ENCODE results near the gene ARSA. TPM values are rescaled to one million over a fixed set of nuclear protein-coding genes. Genes with fewer than 3 reads are reported as not detected.

ARSA gene
- polyA plus RNA-seq, 3 donors, result 11.9 to 85.2 (median 12.1) TPM

DNA sequence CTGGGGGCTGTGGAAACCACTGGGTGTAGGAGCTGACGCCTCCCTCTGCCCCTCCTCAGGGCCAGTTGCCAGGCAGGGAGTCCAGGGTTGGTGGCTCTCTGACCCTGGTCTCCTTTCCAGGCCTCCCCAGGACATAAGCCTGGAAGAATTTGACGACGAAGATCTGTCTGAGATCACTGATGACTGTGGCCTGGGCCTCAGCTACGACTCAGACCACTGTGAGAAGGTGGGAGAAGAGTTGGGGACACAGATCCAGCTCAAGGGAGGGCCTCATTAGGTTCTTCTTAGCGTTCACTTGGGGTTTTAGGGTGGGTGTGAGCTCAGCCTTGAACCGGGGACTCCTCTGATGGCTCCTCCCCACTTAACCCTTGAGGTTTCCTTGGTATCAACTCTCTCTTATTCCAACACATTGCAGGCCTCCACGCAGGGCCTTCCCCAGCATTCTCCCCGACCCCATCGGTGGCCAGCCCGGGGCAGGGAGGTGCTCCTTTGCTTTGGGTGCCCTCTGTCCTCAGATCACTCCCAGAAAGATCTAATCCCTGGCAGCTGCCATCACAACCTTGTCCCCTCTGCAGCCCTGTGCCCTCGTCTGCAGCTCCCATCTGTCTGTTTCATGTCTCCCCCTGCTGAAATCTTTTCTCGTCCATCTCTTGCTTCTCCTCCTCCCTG is 26.1 kb downstream of the ARSA start:
- no peak overlapping the region for H3K9ac ChIP-seq (ENCODE audit: insufficient read depth, low read length, poor library complexity, severe bottlenecking)
- no peaks in the 10 kb centered on the region for H3K79me2 ChIP-seq (ENCODE audit: insufficient read depth, low read length)
- Mint-ChIP-seq H3K36me3 (peaks cover 11 to 15% of the 10 kb centered on the region in 2 donors), H3K27ac (no peak overlapping the region), H3K9me3 (peaks cover 0 to 21% (median 9%) of the 10 kb centered on the region in 7 donors), H3K4me3 (peak overlapping the region in 1 of 2 donors; percentile 86), H3K27me3 (ENCODE audit: low read depth in 3 of 3) (peaks cover 56 to 89% (median 73%) of the 10 kb centered on the region in 3 donors), H3K4me1 (peaks cover 4% of the 10 kb centered on the region)
- no peaks in the 10 kb centered on the region for H3K36me3 ChIP-seq (replicated peaks in 1 of 2; ENCODE audit: control insufficient read depth in 1 of 2, insufficient read depth in 2 of 2, low read length in 2 of 2)
- H3K9me3 ChIP-seq (replicated peaks in 1 of 2; ENCODE audit: control insufficient read depth in 1 of 2, insufficient read depth in 1 of 2, low read length in 2 of 2), result peaks cover 0 to 16% of the 10 kb centered on the region in 2 donors
- peaks cover 35 to 76% of the 10 kb centered on the region in 2 donors for H3K27me3 ChIP-seq (ENCODE audit: control insufficient read depth in 2 of 2, insufficient read depth in 2 of 2, low read length in 2 of 2)
- no peak for TF ChIP-seq CTCF (IDR thresholded peaks at IDR 0.05)
- H4K20me1 ChIP-seq (ENCODE audit: insufficient read depth, low read length), result no peaks in the 10 kb centered on the region
- no peak overlapping the region for H3K4me3 ChIP-seq (replicated peaks in 1 of 3; ENCODE audit: low read depth in 2 of 3, low read length in 3 of 3)
- WGBS (ENCODE audit: insufficient coverage), result 70% methylated on average over 8 of the region's 12 CpGs
- no peaks in the 10 kb centered on the region for H3K4me1 ChIP-seq (ENCODE audit: control insufficient read depth in 1 of 2, insufficient read depth in 2 of 2, low read length in 2 of 2)
- no peak overlapping the region for H2AFZ ChIP-seq (ENCODE audit: insufficient read depth, low read depth, low read length, poor library complexity, severe bottlenecking)
- intact Hi-C loops (cut with micrococcal nuclease), result no loop called here
- no peak overlapping the region for H3K27ac ChIP-seq (ENCODE audit: low read depth in 1 of 2, low read length in 2 of 2)
- no peak overlapping the region for H3K4me2 ChIP-seq (replicated peaks; ENCODE audit: extremely low read depth, low read length, poor library complexity, severe bottlenecking)
- DNase-seq, result no peak

DNA sequence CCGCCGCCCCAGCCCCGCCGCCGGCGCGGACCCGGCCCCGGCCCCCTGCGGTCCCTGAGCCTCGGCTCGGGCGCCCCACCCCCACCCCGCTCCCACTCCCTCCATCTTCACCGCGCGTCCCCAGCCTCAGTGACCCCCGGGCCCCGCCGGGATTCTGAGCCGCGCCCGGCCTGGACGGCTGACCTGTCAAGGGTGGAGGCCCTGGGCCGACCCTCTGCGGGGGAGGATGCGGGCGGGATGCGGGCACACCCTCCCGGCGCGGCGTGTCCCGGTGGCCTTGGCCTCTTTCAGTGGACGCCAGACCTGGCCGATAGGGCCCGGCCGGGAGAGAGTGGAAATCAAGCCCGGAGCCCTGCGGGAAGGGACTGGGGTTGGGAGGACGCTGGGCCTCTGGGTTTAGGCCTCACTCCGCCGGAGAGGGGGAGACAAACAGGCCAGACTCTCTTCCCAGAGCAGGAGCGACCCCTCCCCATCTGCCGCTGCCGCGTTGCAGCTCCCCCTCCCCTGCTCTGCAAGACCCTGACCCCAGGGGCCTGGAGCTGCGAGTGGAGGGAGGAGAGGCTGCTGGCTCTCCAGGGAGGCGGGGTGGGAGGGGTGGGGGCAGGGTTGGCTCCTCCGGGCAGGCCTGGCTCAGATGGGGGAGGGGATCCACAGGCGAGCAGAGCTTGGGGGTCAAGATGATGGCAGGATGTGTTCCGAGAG is 26.8 kb downstream of the ARSA start:
- no peak overlapping the region for H3K9ac ChIP-seq (ENCODE audit: insufficient read depth, low read length, poor library complexity, severe bottlenecking)
- Mint-ChIP-seq H3K27ac (no peak overlapping the region), H3K9me3 (peaks cover 0 to 21% (median 9%) of the 10 kb centered on the region in 7 donors), H3K36me3 (peaks cover 11 to 15% of the 10 kb centered on the region in 2 donors), H3K4me1 (peaks cover 4% of the 10 kb centered on the region), H3K27me3 (ENCODE audit: low read depth in 3 of 3) (peaks cover 53 to 82% (median 73%) of the 10 kb centered on the region in 3 donors), H3K4me3 (peak overlapping the region in 1 of 2 donors; percentile 86)
- H4K20me1 ChIP-seq (ENCODE audit: insufficient read depth, low read length), result no peaks in the 10 kb centered on the region
- H2AFZ ChIP-seq (ENCODE audit: insufficient read depth, low read depth, low read length, poor library complexity, severe bottlenecking), result no peak overlapping the region
- H3K36me3 ChIP-seq (replicated peaks in 1 of 2; ENCODE audit: control insufficient read depth in 1 of 2, insufficient read depth in 2 of 2, low read length in 2 of 2), result no peaks in the 10 kb centered on the region
- H3K4me3 ChIP-seq (replicated peaks in 1 of 3; ENCODE audit: low read depth in 2 of 3, low read length in 3 of 3), result no peak overlapping the region
- 15% methylated on average over 28 of the region's 52 CpGs for WGBS (ENCODE audit: insufficient coverage)
- H3K9me3 ChIP-seq (replicated peaks in 1 of 2; ENCODE audit: control insufficient read depth in 1 of 2, insufficient read depth in 1 of 2, low read length in 2 of 2), result peaks cover 0 to 16% of the 10 kb centered on the region in 2 donors
- TF ChIP-seq CTCF (IDR thresholded peaks at IDR 0.05), result no peak
- DNase-seq, result no peak
- H3K27ac ChIP-seq (ENCODE audit: low read depth in 1 of 2, low read length in 2 of 2), result no peak overlapping the region
- intact Hi-C loops (cut with micrococcal nuclease), result no loop called here
- H3K79me2 ChIP-seq (ENCODE audit: insufficient read depth, low read length), result no peaks in the 10 kb centered on the region
- peak overlapping the region; percentile 41 for H3K4me2 ChIP-seq (replicated peaks; ENCODE audit: extremely low read depth, low read length, poor library complexity, severe bottlenecking)
- peaks cover 35 to 71% of the 10 kb centered on the region in 2 donors for H3K27me3 ChIP-seq (ENCODE audit: control insufficient read depth in 2 of 2, insufficient read depth in 2 of 2, low read length in 2 of 2)
- H3K4me1 ChIP-seq (ENCODE audit: control insufficient read depth in 1 of 2, insufficient read depth in 2 of 2, low read length in 2 of 2), result no peaks in the 10 kb centered on the region

Measured in CD14-positive monocyte (primary cell).